ENCODE measurements around the gene SS18L1. TPM values are rescaled to one million over a fixed set of nuclear protein-coding genes. Genes with fewer than 3 reads are reported as not detected.
A peak's percentile ranks its signal among the peaks of the same experiment; 100 is the strongest.

The SS18L1 gene
- total RNA-seq, 1 donor from 2014 or later: 19.3 TPM

GRCh38 chr20:62119591-62120364 lies 23.8 kb upstream of the SS18L1 start:
- peak; percentile 92 for DNase-seq (ENCODE audit: low read depth)

DNA sequence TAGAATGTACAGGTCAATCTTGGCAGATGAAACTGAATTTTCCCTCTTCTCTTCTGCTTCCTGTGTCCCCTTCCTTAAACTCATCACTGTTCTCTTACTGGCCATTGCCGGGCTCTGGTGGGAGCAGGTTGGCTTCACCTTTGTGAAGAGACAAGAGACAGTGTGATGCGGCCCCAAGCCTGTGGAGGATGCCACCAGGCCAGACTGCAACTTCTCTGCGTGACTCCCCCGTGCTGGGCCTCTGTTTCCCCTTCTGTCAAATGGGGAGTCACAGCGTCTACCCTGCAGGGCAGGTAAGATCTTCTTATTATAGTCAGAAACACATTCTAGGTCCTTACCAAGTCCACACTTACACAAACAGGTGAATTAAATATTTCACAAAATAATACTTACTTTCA lies 23.2 kb upstream of the SS18L1 start:
- DNase-seq (ENCODE audit: low read depth): no peak

GRCh38 chr20:62120990-62121775 lies 22.4 kb upstream of the SS18L1 start:
- peak; percentile 94 for DNase-seq (ENCODE audit: low read depth)

GRCh38 chr20:62121776-62122653 lies 21.6 kb upstream of the SS18L1 start, which contains the start of gene LSM14B:
Gene LSM14B (plus strand): TSS chr20:62122475. CDS start chr20:62122667, 192 bp downstream.
- DNase-seq (ENCODE audit: low read depth): peak; percentile 97

- peak; percentile 74 for DNase-seq (ENCODE audit: low read depth)
Measured at GRCh38 chr20:62122654-62123449, 20.7 kb upstream of the SS18L1 start.

DNA sequence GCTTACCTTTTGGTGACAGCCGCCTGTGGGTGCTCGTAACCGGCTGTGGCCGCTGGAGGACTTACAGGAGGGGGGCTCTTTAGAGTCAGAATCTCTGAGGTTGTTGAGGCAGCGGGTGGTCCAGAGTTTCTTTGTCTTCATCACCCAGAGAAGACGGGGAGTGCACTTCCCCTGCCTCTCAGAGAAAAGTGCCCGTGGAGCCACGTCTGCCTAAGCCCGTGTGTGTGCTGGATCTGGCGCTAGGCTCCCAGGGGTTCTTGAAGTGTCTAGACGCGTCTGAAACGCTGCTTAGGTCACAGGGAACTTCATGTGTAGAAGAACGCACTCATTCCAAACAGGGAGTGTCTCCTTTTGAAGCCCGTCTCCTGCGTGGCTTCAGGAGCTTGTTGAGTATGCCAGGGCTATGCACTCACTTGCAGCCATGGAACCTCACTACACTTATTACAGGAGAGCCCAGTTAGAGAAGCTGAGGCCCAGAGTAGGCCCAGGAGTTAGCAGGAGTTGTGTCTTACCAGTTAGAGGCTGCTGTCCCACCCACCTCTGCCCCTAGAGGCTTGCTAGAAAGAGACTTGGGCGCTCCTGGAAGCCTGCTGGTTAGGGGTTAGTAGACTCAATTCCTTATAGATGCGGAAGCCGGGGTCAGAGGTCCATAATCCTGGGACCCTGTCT lies 20.0 kb upstream of the SS18L1 start:
- DNase-seq (ENCODE audit: low read depth): no peak

DNA sequence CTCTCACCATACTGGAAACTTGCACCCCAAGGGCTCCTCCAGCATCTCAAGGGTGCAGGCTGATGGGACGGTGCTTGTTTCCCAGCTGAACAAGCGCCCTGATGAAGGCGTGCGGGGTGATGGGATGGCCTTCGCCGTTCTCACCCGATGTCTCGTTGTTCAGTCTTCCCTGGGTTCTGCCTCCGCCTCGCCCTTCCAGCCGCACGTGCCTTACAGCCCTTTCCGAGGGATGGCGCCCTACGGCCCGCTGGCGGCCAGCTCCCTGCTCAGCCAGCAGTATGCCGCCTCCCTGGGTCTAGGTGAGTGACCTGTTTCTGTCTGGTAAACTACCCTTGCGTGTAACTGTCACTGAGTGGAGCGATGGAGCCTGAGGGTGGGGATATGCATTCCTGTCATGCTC lies 17.4 kb upstream of the SS18L1 start:
- DNase-seq (ENCODE audit: low read depth): no peak

DNA sequence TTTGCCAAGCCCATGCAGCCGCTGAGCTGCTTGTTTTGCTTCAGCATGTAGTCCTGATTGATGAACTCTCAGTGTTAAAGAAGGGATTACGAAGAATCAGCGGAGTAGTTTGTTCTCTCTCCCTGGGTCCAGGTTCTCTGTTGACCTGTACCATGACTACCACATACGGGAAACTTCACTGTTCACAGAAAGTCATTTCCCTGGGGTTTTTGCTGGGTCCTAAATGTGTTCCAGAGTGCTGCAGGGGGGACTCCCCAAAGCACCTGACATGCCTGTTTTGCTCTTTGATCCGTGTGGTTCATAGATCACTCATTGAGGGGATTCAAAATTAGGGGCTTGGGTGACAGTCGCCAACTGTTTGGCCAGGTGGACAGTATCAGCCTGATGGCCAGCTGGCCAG lies 15.8 kb upstream of the SS18L1 start:
- DNase-seq (ENCODE audit: low read depth): no peak

DNA sequence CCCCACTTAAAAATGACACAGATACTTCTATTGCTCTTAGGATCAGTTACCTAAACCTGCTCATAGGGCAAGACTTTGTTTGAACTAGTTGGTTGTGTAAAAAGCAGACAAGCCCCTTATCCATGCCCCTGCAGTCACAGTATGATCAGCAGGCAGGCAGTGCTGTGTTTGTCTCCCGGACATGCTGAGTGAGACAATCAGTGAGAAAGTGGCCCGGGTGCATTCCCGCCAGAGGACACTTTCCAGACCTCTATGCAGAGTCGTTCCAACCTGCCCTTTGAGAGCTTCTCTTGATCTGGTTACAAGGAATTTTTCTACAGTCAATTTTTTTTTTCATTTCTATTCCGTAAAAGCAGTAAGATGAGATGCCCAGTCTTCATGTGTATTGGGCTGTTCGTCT lies 15.1 kb upstream of the SS18L1 start:
- no peak for DNase-seq (ENCODE audit: low read depth)

DNA sequence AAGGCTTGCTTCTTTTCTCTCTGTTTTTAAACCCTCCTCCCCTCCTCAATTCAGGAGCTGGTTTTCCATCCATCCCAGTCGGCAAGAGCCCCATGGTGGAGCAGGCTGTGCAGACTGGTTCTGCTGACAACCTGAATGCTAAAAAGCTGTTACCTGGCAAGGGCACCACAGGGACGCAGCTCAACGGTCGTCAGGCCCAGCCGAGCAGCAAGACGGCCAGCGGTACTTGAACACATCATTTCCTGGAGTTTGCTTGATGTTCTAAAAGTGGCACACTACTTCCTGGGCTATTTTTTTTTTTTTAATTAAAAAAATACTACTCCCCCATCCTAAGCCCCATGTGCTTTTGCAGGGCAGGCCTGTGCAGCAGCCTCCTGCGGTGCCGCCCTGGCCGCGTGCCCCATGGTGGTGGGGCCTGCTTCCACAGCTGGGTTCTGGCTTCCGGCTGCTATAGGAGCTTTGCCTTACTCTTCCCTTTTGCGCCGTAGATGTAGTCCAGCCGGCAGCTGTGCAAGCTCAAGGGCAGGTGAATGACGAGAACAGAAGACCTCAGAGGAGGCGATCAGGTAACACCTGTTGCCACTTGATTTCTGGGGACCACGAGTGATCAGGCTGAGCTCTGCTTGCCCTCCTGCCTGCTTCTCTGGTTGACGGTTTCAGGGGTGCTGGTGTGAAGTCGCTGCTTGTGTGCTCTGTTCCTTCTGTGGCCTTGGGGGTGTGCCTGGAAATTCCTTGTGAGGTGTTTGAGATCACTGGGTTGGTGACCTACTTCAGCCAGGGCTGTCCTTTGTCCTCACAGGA lies 13.6 kb upstream of the SS18L1 start:
- no peak for DNase-seq (ENCODE audit: low read depth)

DNA sequence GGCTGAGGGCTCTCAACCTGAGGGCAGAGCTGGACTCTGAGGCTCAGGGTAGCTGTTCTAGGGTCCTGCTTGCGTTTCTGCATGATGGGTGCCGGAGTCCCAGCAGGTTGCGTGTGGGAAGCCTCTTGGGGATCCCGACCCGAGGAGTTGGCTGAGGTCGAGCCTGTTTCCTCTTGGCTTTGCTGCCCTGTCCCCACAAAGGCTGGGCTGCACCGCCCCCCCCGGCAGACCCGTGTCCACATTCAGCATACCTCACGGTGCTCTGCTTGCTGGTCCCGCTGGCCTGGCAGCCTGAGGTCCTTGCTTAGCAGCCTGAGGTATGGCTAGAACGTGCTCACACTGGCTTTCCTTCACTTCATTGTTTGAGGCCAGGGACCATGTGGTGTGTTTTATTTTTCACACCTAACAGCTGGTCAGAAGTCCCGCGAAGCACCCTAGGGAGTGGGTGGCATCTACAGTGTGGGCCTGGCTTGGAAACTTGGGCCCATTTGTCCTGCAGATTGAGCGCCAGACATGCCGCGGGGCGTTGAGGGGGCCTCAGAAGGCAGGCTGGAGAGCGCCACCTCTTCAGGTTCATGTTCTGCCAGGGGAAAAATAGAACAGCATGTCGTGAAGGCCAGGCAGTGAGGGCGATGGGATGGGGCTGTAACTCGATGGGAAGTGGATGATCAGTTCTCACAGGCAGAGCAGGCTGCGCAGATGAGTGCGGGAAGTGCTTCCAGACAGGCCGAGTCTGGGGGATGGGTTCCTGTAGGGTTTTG lies 11.8 kb upstream of the SS18L1 start:
- DNase-seq (ENCODE audit: low read depth): no peak

DNA sequence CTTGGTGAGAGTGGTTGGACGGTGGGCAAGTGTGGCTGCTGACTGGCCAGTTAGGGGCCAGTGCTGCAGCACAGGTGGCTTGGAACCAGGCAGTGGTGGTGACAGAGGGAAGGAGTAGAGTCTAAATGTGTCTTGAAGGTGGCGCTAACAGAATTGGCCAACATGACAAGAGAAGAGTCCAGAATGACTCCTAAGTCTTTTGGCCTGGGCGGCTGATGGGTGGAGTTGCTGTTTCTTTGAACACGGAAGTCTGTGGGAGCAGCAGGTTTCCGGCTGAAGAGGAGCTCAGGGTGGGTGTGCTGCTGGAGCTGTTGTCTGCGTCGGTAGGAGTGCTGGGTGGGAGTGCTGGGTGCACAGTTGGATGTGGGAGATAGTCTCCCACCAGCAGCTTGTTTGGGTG lies 11.1 kb upstream of the SS18L1 start:
- DNase-seq (ENCODE audit: low read depth): no peak

DNA sequence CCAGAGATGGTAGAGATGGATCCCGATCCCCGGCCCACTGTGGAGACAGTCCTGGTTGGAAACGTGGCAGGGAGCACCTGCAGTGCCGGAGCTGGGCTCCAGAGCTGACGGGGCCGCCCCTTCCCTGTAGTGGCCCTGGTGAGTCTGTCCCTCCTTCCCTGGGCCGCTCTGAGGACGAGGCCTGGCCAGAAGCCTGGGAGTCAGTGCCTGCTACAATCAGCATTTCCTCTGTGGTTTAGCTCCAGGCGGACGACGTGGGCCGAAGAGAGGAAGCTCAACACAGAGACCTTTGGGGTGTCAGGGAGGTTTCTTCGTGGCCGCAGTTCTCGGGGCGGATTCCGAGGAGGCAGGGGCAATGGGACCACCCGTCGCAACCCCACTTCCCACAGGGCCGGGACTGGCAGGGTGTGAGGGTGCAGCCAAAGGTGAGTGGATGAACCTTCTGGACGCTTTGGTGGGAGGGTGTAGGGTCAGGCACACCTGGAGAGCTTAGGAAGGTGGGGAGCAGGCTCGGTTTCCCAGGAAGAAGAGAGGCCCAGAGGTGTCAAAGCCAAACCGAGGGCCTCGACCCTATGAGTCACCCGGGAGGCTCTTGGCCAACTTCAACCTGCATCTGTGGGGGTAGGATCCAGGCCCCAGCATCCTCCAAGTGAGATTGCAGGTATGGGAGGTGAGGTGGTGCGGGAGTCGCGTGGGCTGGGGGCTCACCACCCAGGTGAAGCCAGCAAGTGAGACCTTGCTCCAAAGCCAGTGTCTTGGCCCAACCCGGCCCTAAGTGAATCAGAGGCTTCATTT lies 10.3 kb upstream of the SS18L1 start:
- DNase-seq (ENCODE audit: low read depth): no peak

- DNase-seq (ENCODE audit: low read depth): no peak
Measured at GRCh38 chr20:62133864-62134263, 9.7 kb upstream of the SS18L1 start.

DNA sequence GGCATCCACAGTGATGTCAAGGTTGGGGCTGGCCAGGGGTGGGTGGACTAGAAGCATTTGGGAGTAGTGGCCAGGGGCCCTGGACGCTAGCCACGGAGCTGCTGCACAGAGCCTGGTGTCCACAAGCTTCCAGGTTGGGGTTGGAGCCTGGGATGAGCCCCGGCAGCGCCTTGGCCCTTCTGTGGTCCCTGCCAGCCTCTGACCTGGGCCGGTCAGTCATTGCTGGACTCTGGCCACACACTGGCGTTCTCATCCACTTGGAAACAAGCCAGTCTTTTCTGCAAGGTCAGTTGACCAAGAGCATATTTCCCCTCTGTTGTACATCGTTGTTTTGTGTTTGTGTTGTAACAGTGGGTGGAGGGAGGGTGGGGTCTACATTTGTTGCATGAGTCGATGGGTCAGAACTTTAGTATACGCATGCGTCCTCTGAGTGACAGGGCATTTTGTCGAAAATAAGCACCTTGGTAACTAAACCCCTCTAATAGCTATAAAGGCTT lies 8.8 kb upstream of the SS18L1 start:
- no peak for DNase-seq (ENCODE audit: low read depth)

DNA sequence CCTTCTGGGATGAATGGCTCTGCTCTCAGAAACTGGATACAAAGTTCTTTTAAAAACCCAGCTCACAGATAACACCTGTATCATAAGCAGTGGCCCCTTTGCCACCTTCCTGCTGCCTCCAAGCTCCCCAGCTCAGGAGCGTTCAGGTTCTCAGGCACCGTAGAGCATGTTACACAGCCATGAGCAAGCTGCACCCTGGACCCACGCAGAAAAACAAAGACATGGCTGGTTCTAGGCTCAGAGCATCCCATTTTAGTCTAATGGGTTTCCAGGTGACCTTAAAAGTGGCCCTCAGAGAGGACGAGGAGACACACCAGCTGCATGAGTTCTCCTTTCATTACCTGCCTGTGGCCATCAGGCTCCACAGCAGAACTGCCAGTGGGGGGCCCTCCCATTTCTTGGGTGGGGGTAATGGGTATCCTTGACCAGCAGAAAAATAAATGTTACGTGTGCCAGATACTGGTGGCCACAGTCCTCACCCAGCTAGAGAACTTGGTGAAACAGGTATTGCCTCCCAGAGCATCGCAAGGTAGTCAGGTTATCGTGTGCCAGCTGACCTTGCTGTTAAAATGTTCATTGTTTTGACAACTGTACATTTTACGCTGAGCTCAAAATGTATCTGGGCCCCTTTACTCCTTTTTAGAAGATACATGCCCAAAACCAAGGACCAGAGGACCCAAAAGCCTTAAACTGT lies 7.8 kb upstream of the SS18L1 start:
- DNase-seq (ENCODE audit: low read depth): no peak

Measured in myocyte (in vitro differentiated cells).